Activated CD8-positive, alpha-beta T cell treated with anti-CD3 and anti-CD28 coated beads, Interleukin-2, amount 10 ng/mL, durations not matched to agents 7 days and 5 days (primary cell): ENCODE data around the gene ACSL1. TPM values are rescaled to one million over a fixed set of nuclear protein-coding genes. Genes with fewer than 3 reads are reported as not detected.
A peak's percentile ranks its signal among the peaks of the same experiment; 100 is the strongest.
"Not testable (repeated sequence)": the region's sequence is repeated elsewhere in the genome, so short reads cannot be mapped to it uniquely, and the experiment has no call there.

Experiments
- ATAC-seq: fragments of 150-1000 bp; cut with Tn5 transposase; one replicate; pipeline ENCODE4 v1.10.0; 2021; ENCODE audit warnings: moderate library complexity
- CTCF ChIA-PET: fragments of 350-600 bp; sonication (Branson Sonifier 250); formaldehyde crosslinking; loops from one replicate; lab custom pipeline; 2021; ENCODE audit warnings: antibody characterized with exemption; lab: Charles Lee
- POLR2A ChIA-PET: fragments of 350-600 bp; sonication (Branson Sonifier 250); formaldehyde crosslinking; loops from one replicate; lab custom pipeline; 2021; ENCODE audit warnings: antibody characterized with exemption; lab: Charles Lee
- DNase-seq: peaks from one replicate; pipeline ENCODE4 v3.0.0-alpha.2; 2020
- H3K27ac Mint-ChIP-seq: one replicate; pipeline ENCODE4 v1.8.0; 2021; ENCODE audit warnings: mild to moderate bottlenecking, mixed read lengths
- H3K27me3 Mint-ChIP-seq: one replicate; pipeline ENCODE4 v1.8.0; 2021; ENCODE audit warnings: low read depth, mixed read lengths
- H3K36me3 Mint-ChIP-seq: one replicate; pipeline ENCODE4 v1.8.0; 2021; ENCODE audit warnings: low read depth, mixed read lengths
- H3K4me1 Mint-ChIP-seq: one replicate; pipeline ENCODE4 v1.8.0; 2021; ENCODE audit warnings: low read depth, mixed read lengths
- H3K4me3 Mint-ChIP-seq: one replicate; pipeline ENCODE4 v1.8.0; 2021; ENCODE audit warnings: mild to moderate bottlenecking, mixed read lengths
- H3K9me3 Mint-ChIP-seq: one replicate; pipeline ENCODE4 v1.8.0; 2022; ENCODE audit warnings: mixed read lengths; ENCODE audit not compliant: insufficient read depth
- total RNA-seq, 2 experiments: library from RNA; stranded (reverse); gene quantifications; one replicate each; pipeline ENCODE4 v1.2.3, GENCODE V29; 2021

Gene ACSL1
- total RNA-seq, 2 experiments from 2014 or later = 7.5 to 8.7 TPM

DNA sequence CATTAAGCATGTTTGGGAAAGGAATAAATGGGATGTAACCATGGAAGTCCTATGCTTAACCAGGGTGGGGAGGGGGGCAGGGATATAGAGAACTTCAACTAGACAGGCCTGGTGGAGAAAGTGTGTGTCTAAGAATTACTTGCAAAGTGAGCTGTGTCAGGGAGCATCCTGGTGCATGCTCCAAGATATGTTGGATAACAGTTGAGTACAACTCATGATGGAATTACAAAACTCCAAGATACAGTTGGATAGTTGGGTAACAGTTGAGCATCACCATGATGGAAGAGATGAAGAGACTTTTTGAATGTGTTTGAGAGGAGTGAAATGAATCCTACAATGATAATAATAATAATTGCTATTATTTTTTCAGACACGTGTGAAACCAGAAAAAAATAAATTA, 26.1 kb upstream of the ACSL1 start:
- Mint-ChIP-seq H3K27me3 (peaks cover 9% of the 10 kb centered on the region), H3K36me3 (no peaks in the 10 kb centered on the region), H3K4me3 (no peak overlapping the region), H3K27ac (no peak overlapping the region), H3K4me1 (peaks cover 33% of the 10 kb centered on the region), H3K9me3 (no peaks in the 10 kb centered on the region)
- POLR2A ChIA-PET = no interaction called here
- DNase-seq (no peak), ATAC-seq (no peak)
- CTCF ChIA-PET = no interaction called here

DNA sequence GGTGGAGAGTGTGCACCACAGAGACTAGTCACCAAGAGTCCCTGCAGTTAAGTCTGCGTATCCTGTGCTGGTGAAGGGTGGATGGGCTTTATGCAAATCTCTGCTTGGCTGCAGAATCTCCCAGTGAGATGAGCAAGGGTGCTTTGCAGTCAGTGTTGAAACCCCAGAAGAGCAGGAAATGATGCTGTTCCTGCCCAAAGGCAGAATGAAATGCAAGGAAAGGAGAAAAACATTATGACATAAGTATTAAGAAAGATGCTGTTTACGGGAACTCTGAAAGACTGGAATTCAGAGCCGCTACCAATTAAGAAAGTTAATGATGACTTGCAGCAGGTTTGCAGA, 25.4 kb upstream of the ACSL1 start:
- Mint-ChIP-seq H3K27ac (no peak overlapping the region), H3K27me3 (peaks cover 12% of the 10 kb centered on the region), H3K4me3 (no peak overlapping the region), H3K9me3 (no peaks in the 10 kb centered on the region), H3K4me1 (peaks cover 32% of the 10 kb centered on the region), H3K36me3 (no peaks in the 10 kb centered on the region)
- CTCF ChIA-PET = no interaction called here
- peak; percentile 50 for ATAC-seq
- POLR2A ChIA-PET = no interaction called here
- peak; percentile 37 for DNase-seq

DNA sequence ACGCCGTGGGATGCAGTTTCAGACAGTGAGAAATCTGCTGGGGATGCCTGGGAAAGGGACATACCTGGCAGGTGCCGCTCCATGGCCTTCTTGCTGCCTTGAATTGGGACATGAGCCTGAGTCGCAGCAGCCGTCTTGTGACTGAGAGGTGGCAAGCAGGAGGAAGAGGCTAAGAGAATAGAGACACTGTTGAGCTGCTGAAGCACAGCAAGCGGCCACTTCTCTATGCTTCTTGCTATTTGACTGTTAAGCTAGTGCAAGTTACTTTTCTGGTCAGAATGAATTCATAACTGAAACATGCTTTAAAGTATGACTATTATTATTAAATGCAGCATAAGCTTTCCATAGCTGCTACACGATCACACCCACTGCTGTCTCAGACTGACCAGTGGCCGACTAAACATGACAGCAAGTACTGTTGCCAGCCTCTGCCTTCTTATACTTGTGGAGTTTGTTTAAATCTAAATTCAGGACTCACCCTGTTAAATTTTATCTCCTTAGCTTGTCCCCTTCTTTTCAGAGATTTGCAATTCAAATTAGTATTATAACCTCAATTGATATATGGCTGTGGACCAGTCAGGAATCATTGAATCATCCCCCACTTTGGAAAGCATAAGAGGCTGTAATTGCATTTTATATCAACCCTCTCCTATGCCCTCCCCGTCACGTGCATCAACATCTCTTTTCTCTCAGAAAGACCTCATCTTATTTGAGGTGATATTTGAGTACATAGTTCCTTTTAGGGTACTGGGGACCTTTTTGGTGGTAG, 24.8 kb upstream of the ACSL1 start:
- Mint-ChIP-seq H3K27ac (no peak overlapping the region), H3K36me3 (no peaks in the 10 kb centered on the region), H3K9me3 (no peaks in the 10 kb centered on the region), H3K4me1 (peaks cover 31% of the 10 kb centered on the region), H3K27me3 (peaks cover 12% of the 10 kb centered on the region), H3K4me3 (no peak overlapping the region)
- ATAC-seq (no peak), DNase-seq (no peak)
- POLR2A ChIA-PET = no interaction called here
- CTCF ChIA-PET = no interaction called here

DNA sequence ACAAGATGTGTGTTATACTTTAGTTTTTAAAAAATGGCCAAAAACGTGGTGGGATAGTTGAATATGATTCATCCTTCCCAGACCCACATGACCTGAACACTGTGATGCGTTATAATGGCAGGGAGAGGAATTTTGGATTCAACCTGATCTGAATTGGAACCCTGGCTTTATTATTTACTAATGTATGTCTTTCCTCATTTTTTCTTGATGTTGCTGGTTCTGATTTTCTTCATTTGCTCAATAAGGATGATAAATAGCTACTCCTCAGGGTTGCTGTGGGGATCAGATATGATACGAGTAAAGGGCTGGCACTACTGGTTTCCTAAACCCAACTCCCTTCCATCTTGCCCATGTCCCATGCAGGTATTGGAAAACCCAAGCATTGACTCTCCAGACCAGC, 24.2 kb upstream of the ACSL1 start:
- ChIA-PET POLR2A (no interaction called here), CTCF (interaction anchor here (1.6 kb wide), 1 partner anchor 104 kb away, joined by 7 read pairs; no protein-coding TSS in a partner anchor)
- Mint-ChIP-seq H3K4me1 (peaks cover 25% of the 10 kb centered on the region), H3K27me3 (peaks cover 12% of the 10 kb centered on the region), H3K36me3 (no peaks in the 10 kb centered on the region), H3K4me3 (no peak overlapping the region), H3K27ac (no peak overlapping the region), H3K9me3 (no peaks in the 10 kb centered on the region)
- DNase-seq (no peak), ATAC-seq (no peak)

DNA sequence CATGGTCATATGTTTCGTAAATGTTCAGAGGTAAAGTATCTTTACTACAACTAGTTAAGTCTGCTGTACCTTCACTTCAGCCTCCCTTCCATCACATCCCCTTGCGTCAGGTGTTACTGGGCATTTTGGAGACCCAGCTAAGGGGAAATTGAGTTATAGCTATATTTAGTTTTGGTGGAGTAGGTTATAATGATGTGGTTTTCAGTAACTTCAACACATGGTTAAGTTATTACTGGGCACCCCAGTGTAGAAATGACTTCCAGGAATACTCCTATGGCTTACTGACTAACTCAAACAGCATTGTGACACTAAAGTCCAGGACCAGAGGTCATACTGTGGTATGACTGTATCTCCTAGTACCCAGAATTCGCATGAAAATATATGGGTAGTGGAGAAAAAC, 23.4 kb upstream of the ACSL1 start:
- ChIA-PET CTCF (interaction anchor here (1.6 kb wide), 1 partner anchor 104 kb away, joined by 7 read pairs; no protein-coding TSS in a partner anchor), POLR2A (no interaction called here)
- Mint-ChIP-seq H3K27ac (no peak overlapping the region), H3K4me3 (no peak overlapping the region), H3K4me1 (peaks cover 17% of the 10 kb centered on the region), H3K9me3 (no peaks in the 10 kb centered on the region), H3K36me3 (no peaks in the 10 kb centered on the region), H3K27me3 (peaks cover 13% of the 10 kb centered on the region)
- ATAC-seq = no peak
- DNase-seq = no peak

DNA sequence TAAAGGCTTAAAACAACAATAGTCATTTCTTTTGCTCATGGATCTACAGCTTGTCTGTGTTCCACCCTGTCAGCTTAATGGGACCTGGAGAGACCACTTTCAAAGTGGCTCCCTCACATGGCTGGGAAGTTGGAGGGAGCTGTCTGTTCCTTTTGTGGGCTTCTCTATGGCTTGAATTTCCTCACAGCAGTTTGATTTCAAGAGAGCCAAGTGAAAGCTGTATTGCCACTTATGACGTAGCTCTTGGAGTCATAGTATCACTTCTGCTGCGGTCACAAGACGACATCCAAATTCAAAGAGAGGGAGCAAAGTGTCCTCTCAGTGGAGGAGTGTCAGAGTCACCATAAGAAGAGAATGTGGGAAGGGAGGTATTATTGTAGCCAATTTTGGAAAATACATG, 22.7 kb upstream of the ACSL1 start:
- Mint-ChIP-seq H3K9me3 (no peaks in the 10 kb centered on the region), H3K36me3 (no peaks in the 10 kb centered on the region)
- CTCF ChIA-PET = interaction anchor here (1.0 to 1.6 kb wide), 2 partner anchors 103 kb away, joined by 4 to 7 read pairs; no protein-coding TSS in a partner anchor

DNA sequence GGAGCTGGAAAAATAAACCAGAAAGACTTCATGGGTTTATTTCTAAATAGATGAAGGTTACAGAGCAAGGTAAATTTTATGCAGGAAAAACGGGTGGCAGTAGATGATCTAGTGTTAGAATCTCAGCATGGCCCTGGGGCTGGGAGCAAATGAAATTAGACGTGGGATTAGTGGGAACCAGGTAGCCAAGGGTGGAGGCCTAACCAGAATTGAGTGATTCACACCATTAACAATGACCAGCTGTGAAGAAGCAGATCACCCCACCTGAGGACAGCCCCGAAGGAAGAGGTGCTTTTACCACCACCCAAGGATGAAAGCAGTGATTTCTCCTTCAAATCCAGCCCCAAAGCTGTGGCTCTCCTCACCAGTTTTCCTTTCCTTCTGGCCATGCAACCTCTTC, 20.8 kb upstream of the ACSL1 start:
- POLR2A ChIA-PET = no interaction called here
- CTCF ChIA-PET = no interaction called here
- no peak overlapping the region for H3K27ac Mint-ChIP-seq
- DNase-seq (no peak), ATAC-seq (no peak)
- H3K4me1 Mint-ChIP-seq = peaks cover 16% of the 10 kb centered on the region
- H3K4me3 Mint-ChIP-seq = no peak overlapping the region
- H3K9me3 Mint-ChIP-seq = no peaks in the 10 kb centered on the region
- no peaks in the 10 kb centered on the region for H3K36me3 Mint-ChIP-seq
- peaks cover 28% of the 10 kb centered on the region for H3K27me3 Mint-ChIP-seq

More for the DNA sequence above, 22.7 kb upstream of the ACSL1 start:
- Mint-ChIP-seq H3K4me1 (peaks cover 16% of the 10 kb centered on the region), H3K27me3 (peaks cover 17% of the 10 kb centered on the region), H3K27ac (no peak overlapping the region), H3K4me3 (no peak overlapping the region)
- DNase-seq (no peak), ATAC-seq (no peak)
- POLR2A ChIA-PET = no interaction called here

DNA sequence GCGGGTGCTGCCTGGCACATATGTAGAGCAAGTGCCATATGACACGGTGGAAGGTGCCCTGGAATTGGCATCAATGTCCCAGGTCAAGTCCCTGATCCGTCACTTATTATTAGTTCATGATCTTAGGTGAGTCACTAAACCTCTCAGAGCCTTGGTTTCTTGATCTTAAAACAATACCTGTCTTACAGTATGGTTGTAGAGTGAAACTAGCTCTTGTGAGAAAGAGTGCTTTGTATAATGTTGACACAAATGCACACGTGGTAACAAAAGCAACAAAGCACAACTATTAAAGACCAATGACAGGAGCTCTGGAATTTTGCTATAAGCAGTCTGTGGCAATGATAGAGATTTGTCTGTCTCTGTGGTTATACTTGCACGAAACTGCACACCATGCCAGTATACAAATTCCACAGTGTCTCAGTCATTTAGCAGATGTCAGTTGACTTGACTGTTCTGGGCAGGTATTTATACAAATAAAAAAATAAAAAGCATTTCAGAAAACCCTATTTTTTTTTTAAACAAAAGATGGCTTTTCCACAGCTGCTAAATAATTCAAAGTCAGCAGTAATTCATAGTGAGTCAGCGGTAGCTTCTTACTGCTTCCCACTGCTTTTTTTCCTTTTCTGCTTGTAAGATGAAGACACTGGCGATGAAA, 19.7 kb upstream of the ACSL1 start:
- DNase-seq = no peak
- CTCF ChIA-PET = interaction anchor here (0.6 to 0.7 kb wide), 2 partner anchors 1174 to 1222 kb away, joined by 3 to 4 read pairs; no protein-coding TSS in a partner anchor
- no peaks in the 10 kb centered on the region for H3K36me3 Mint-ChIP-seq

DNA sequence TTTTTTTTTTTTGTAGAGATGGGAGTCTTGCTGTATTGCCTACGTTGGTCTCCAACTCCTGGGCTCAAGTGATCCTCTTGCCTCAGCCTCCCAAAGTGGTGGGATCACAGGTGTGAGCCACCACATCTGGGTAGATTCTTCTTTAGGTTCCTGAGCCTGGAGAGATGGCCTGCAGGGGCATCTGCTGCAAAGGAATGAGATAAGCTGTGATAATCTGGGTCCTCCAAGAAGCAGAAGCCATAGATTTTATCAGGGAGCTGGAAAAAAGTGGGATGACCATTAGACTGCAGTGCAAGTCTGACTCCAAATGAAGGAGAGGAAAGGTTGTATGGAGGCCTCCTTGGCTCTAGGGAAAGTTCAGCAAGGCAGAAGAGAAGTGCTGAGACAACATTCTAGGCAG, 19.0 kb upstream of the ACSL1 start:
- Mint-ChIP-seq H3K4me3 (no peak overlapping the region), H3K4me1 (peaks cover 13% of the 10 kb centered on the region), H3K9me3 (no peaks in the 10 kb centered on the region), H3K27ac (no peak overlapping the region), H3K36me3 (no peaks in the 10 kb centered on the region), H3K27me3 (peaks cover 35% of the 10 kb centered on the region)
- POLR2A ChIA-PET = no interaction called here
- DNase-seq (no peak), ATAC-seq (no peak)
- CTCF ChIA-PET = interaction anchor here (0.7 kb wide), 1 partner anchor 1223 kb away, joined by 4 read pairs; no protein-coding TSS in a partner anchor

More for the DNA sequence above, 19.7 kb upstream of the ACSL1 start:
- no peaks in the 10 kb centered on the region for H3K9me3 Mint-ChIP-seq
- H3K4me1 Mint-ChIP-seq = peaks cover 16% of the 10 kb centered on the region
- H3K4me3 Mint-ChIP-seq = no peak overlapping the region
- POLR2A ChIA-PET = no interaction called here
- H3K27ac Mint-ChIP-seq = no peak overlapping the region
- H3K27me3 Mint-ChIP-seq = peaks cover 37% of the 10 kb centered on the region
- ATAC-seq = no peak

DNA sequence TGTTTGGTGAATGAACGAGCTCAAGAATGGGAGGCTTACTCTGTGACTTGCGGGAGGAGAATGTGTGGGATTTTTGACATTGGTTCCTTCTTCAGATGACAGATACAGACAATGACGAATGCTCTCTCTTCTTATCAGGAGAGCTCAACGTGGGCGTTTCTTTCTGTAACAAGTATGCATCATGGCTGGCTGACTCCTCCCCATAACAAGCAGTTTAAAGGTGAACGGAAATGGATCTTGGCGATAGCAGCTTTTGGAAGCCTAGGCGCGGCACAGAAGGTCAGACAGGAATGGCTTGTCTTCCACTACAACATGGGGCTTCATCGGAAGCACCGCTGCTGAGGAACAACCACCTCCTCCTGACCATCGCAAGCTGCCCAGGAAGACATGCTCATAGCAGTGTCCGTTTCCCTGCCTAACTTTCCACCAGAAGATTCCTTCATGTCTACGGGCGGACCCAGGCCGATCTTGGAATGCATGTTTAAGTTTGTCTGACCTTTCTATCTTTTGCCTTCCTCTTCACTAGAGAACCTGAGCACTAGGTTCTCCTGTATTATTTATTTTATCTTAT, 18.3 kb upstream of the ACSL1 start:
- DNase-seq (no peak), ATAC-seq (no peak)
- peaks cover 37% of the 10 kb centered on the region for H3K27me3 Mint-ChIP-seq
- H3K27ac Mint-ChIP-seq = no peak overlapping the region
- no peaks in the 10 kb centered on the region for H3K36me3 Mint-ChIP-seq
- ChIA-PET POLR2A (no interaction called here), CTCF (interaction anchor here (1.2 kb wide), 1 partner anchor 20 kb away, joined by 3 read pairs; no protein-coding TSS in a partner anchor)
- no peaks in the 10 kb centered on the region for H3K9me3 Mint-ChIP-seq
- H3K4me1 Mint-ChIP-seq = peaks cover 8% of the 10 kb centered on the region
- no peak overlapping the region for H3K4me3 Mint-ChIP-seq

DNA sequence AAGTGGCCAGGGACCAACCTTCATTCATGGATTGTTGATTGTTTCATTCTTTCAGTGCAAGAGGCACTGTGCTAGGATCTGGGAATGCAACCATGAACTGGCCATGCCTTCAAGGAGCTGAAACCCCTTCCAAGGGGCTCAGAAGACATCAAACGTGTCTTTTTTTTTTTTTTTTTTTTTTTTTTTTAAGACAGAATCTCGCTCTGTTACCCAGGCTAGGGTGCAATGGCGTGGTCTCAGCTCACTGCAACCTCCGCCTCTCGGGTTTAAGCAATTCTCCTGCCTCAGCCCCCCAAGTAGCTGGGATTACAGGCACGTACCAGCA, 13.3 kb upstream of the ACSL1 start:
- H3K27ac Mint-ChIP-seq, ATAC-seq, H3K4me1 Mint-ChIP-seq, DNase-seq, CTCF ChIA-PET, H3K9me3 Mint-ChIP-seq, POLR2A ChIA-PET, H3K4me3 Mint-ChIP-seq, H3K36me3 Mint-ChIP-seq: not testable (repeated sequence)
- peaks cover 33% of the 10 kb centered on the region for H3K27me3 Mint-ChIP-seq
